Sciatic nerve (tissue), 2 donors: Measurements from ENCODE around the gene PGRMC2. TPM values are rescaled to one million over a fixed set of nuclear protein-coding genes. Genes with fewer than 3 reads are reported as not detected.

Experiments used
- ATAC-seq: fragments of 200-7000 bp; cut with Tn5 transposase; one replicate; pipeline ENCODE4 v1.9.1; 2020; ENCODE audit warnings: mild to moderate bottlenecking, moderate library complexity
- DNase-seq: peaks from one replicate; pipeline ENCODE4 v3.0.0-alpha.2; 2020; ENCODE audit warnings: low spot score
- intact Hi-C: fragments of 100-400 bp; cut with DNase I; formaldehyde crosslinking; loops from one replicate; pipeline ENCODE4 v1.14.2; 2022
- total RNA-seq: library from RNA; stranded (reverse); fragmentation: NEBNext Ultra II Directional; extraction: Animal tissue kit (Norgen Biotek cat#: 25700); gene quantifications from one replicate; pipeline ENCODE4 v1.2.1, GENCODE V29; 2021
- donor health status: DM: no; HTN: no; CAD: no.
- donor health status: DM: no; HTN: no; CAD: no.

PGRMC2 gene
- total RNA-seq = 53.9 TPM

GRCh38 chr4:128287141-128287870 lies at the start of gene PGRMC2:
TSS of gene PGRMC2 (minus strand) at chr4:128287813. CDS start at chr4:128287790, 23 bp downstream.
- DNase-seq (no peak), ATAC-seq (no peak)
- intact Hi-C loops = no loop called here

GRCh38 chr4:128335541-128335940 lies 47.9 kb upstream of the PGRMC2 start:
- ATAC-seq (no peak), DNase-seq (no peak)
- intact Hi-C loops = no loop called here

GRCh38 chr4:128334256-128334655 lies 46.6 kb upstream of the PGRMC2 start:
- DNase-seq = no peak
- no peak for ATAC-seq
- intact Hi-C loops = no loop called here

- no peak for ATAC-seq
- intact Hi-C loops = no loop called here
- DNase-seq = no peak
Measured at GRCh38 chr4:128333309-128334018, 45.9 kb upstream of the PGRMC2 start.

GRCh38 chr4:128332081-128332480 lies 44.5 kb upstream of the PGRMC2 start:
- ATAC-seq (no peak), DNase-seq (no peak)
- intact Hi-C loops = no loop called here

- no peak for DNase-seq
- intact Hi-C loops = no loop called here
Measured at GRCh38 chr4:128329638-128330037, 42.0 kb upstream of the PGRMC2 start.

GRCh38 chr4:128328106-128328505 lies 40.5 kb upstream of the PGRMC2 start:
- intact Hi-C loops = no loop called here
- DNase-seq (no peak), ATAC-seq (no peak)

More at GRCh38 chr4:128329638-128330037, 42.0 kb upstream of the PGRMC2 start:
- ATAC-seq = no peak

GRCh38 chr4:128323401-128323800 lies 35.8 kb upstream of the PGRMC2 start:
- no peak for DNase-seq
- intact Hi-C loops = no loop called here
- no peak for ATAC-seq

GRCh38 chr4:128322986-128323385 lies 35.4 kb upstream of the PGRMC2 start:
- intact Hi-C loops = no loop called here
- ATAC-seq = no peak
- no peak for DNase-seq

GRCh38 chr4:128322311-128322710 lies 34.7 kb upstream of the PGRMC2 start:
- intact Hi-C loops = no loop called here
- ATAC-seq (no peak), DNase-seq (no peak)

GRCh38 chr4:128320656-128321055 lies 33.0 kb upstream of the PGRMC2 start:
- ATAC-seq (no peak), DNase-seq (no peak)
- intact Hi-C loops = no loop called here

- intact Hi-C loops = no loop called here
- no peak for ATAC-seq
- DNase-seq = no peak
Measured at GRCh38 chr4:128315756-128316520, 28.3 kb upstream of the PGRMC2 start.

GRCh38 chr4:128311659-128312403 lies 24.2 kb upstream of the PGRMC2 start:
- ATAC-seq (no peak), DNase-seq (no peak)
- intact Hi-C loops = no loop called here

- ATAC-seq = peak; percentile 84
- intact Hi-C loops = no loop called here
- peak; percentile 58 for DNase-seq
Measured at GRCh38 chr4:128310266-128310697, 22.7 kb upstream of the PGRMC2 start.

- intact Hi-C loops = no loop called here
- ATAC-seq (peak; percentile 75), DNase-seq (no peak)
Measured at GRCh38 chr4:128309585-128309984, 22.0 kb upstream of the PGRMC2 start.

- ATAC-seq (no peak), DNase-seq (no peak)
- intact Hi-C loops = no loop called here
Measured at GRCh38 chr4:128308986-128309385, 21.4 kb upstream of the PGRMC2 start.

- intact Hi-C loops = no loop called here
- no peak for ATAC-seq
Measured at GRCh38 chr4:128307123-128307571, 19.5 kb upstream of the PGRMC2 start.

GRCh38 chr4:128305942-128306341 lies 18.3 kb upstream of the PGRMC2 start:
- no peak for ATAC-seq
- DNase-seq = no peak
- intact Hi-C loops = no loop called here

More at GRCh38 chr4:128307123-128307571, 19.5 kb upstream of the PGRMC2 start:
- no peak for DNase-seq

- no peak for DNase-seq
- intact Hi-C loops = no loop called here
- ATAC-seq = no peak
Measured at GRCh38 chr4:128303986-128304385, 16.4 kb upstream of the PGRMC2 start.
